Calu3 (cell line): ENCODE data around the gene ARHGEF19. TPM values are rescaled to one million over a fixed set of nuclear protein-coding genes. Genes with fewer than 3 reads are reported as not detected.

Source experiments
- BruUV-seq: library from RNA; stranded (reverse); fragments of 400-500 nt; replicated peaks from 2 replicates; lab custom pipeline; 2021; lab: Mats Ljungman, UMichigan
- CTCF ChIA-PET: fragments of 300-600 bp; sonication (Branson Sonifier 250); formaldehyde crosslinking; loops from one replicate; lab custom pipeline; 2022; ENCODE audit warnings: antibody characterized with exemption; lab: Charles Lee
- DNase-seq: peaks from one replicate; pipeline ENCODE4 v3.0.0; 2022
- H3K27ac Mint-ChIP-seq: one replicate; pipeline ENCODE4 v1.8.0; 2022; ENCODE audit warnings: mixed read lengths; ENCODE audit not compliant: unreplicated experiment
- H3K27me3 Mint-ChIP-seq: one replicate; pipeline ENCODE4 v1.8.0; 2022; ENCODE audit warnings: mixed read lengths; ENCODE audit not compliant: unreplicated experiment
- H3K36me3 Mint-ChIP-seq: one replicate; pipeline ENCODE4 v1.8.0; 2022; ENCODE audit warnings: mild to moderate bottlenecking, moderate library complexity, mixed read lengths; ENCODE audit not compliant: insufficient read depth, unreplicated experiment
- H3K4me1 Mint-ChIP-seq: one replicate; pipeline ENCODE4 v1.8.0; 2022; ENCODE audit warnings: mild to moderate bottlenecking, low read depth, mixed read lengths; ENCODE audit not compliant: unreplicated experiment
- H3K4me3 Mint-ChIP-seq: one replicate; pipeline ENCODE4 v1.8.0; 2022; ENCODE audit warnings: mild to moderate bottlenecking, low read depth, moderate library complexity, mixed read lengths; ENCODE audit not compliant: unreplicated experiment
- H3K9me3 Mint-ChIP-seq: one replicate; pipeline ENCODE4 v1.8.0; 2022; ENCODE audit warnings: low read depth, mixed read lengths; ENCODE audit not compliant: unreplicated experiment
- intact Hi-C: fragments of 100-400 bp; cut with micrococcal nuclease; formaldehyde crosslinking; loops from one replicate; pipeline ENCODE4 v1.10.0; 2022; ENCODE audit not compliant: unreplicated experiment
- total RNA-seq: library from RNA; stranded (reverse); gene quantifications from 2 replicates; pipeline ENCODE4 v1.2.3, GENCODE V29; 2022
- TF ChIP-seq, protein P1 (sequence below): fragments of 200-600 bp; IDR thresholded peaks from one replicate; pipeline ENCODE4 v1.8.0; 2022; ENCODE audit warnings: antibody characterized with exemption; ENCODE audit not compliant: unreplicated experiment

ARHGEF19 gene
- total RNA-seq, 1 experiment from 2014 or later, result 17.2 TPM

DNA sequence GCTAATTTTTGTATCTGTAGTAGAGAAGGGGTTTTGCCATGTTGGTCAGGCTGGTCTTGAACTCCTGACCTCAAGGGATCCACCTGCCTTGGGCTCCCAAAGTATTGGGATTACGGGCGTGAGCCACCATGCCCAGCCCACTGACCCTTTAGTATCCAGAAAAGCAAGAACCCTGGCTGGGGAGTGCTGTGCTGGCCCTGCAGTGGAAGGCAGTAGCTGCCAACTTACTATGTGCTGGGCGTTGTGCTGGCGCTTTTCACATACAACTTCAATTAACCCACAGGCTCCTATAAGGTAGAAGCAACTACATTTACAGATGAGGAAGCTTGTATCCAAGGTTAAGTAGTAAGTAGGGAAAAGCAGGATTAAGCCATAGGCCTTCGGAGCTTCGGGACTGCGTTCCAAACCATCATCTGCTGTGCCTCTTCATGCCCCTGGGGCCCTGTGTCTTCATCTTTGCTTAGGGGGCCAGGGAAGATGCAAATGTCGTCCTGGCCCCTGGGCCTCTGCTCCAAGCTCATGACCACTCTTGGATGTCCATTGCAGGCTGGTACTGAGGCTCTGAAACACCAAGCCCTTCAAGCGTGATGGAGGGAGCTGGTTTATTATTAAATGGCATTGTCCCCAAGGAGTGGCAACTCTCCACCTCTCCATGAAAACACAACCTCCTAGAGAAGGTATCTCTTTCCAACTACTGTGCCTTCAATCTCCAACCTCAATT lies 33.2 kb upstream of the ARHGEF19 start:
- no TSS peak for BruUV-seq
- Mint-ChIP-seq H3K27me3 (no peaks in the 10 kb centered on the region), H3K4me1 (peaks cover 26% of the 10 kb centered on the region), H3K4me3 (no peak overlapping the region), H3K9me3 (no peaks in the 10 kb centered on the region), H3K36me3 (peaks cover 27% of the 10 kb centered on the region), H3K27ac (no peak overlapping the region)
- CTCF ChIA-PET, result interaction anchor here (0.7 to 1.2 kb wide), 3 partner anchors 29 to 70 kb away, joined by 3 read pairs; no protein-coding TSS in a partner anchor
- intact Hi-C loops, result loop anchor here (2.0 kb wide), 1 partner anchor 167 kb away; no protein-coding TSS in a partner anchor
- TF ChIP-seq, protein P1, sequence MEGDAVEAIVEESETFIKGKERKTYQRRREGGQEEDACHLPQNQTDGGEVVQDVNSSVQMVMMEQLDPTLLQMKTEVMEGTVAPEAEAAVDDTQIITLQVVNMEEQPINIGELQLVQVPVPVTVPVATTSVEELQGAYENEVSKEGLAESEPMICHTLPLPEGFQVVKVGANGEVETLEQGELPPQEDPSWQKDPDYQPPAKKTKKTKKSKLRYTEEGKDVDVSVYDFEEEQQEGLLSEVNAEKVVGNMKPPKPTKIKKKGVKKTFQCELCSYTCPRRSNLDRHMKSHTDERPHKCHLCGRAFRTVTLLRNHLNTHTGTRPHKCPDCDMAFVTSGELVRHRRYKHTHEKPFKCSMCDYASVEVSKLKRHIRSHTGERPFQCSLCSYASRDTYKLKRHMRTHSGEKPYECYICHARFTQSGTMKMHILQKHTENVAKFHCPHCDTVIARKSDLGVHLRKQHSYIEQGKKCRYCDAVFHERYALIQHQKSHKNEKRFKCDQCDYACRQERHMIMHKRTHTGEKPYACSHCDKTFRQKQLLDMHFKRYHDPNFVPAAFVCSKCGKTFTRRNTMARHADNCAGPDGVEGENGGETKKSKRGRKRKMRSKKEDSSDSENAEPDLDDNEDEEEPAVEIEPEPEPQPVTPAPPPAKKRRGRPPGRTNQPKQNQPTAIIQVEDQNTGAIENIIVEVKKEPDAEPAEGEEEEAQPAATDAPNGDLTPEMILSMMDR, result no peak
- DNase-seq, result no peak

DNA sequence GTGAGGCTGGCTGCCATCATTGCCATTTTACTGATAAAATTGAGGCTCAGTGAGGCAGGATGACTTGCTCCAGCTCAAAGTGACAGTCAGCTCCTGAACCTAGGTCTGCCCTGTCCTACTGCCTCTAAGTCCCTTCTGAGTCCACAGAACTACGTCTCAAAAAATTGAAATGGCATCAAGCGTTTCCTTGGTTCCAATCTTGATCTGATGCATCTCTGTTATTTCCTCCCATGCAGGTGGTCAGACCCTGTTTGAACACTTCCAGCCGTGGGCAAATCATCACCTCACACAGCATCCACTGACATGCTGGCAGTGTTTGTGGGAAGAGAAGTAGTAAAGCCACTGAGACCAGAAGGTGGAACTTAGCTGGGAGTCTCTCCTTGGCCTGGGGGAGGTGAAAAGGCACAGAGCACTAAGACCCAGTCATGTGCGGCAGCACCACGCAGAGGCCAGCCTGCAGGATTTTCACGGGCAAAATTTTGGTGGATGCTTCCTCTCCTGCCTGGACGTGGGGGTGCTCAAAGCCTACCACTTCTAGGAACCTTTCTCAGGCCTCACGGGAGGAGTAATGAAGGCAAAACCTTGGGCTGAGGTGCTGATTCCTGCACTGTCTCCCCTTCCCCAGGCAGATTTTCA lies 32.3 kb upstream of the ARHGEF19 start:
- intact Hi-C loops, result loop anchor here (2.0 to 5.0 kb wide), 2 partner anchors 37 to 166 kb away; no protein-coding TSS in a partner anchor

DNA sequence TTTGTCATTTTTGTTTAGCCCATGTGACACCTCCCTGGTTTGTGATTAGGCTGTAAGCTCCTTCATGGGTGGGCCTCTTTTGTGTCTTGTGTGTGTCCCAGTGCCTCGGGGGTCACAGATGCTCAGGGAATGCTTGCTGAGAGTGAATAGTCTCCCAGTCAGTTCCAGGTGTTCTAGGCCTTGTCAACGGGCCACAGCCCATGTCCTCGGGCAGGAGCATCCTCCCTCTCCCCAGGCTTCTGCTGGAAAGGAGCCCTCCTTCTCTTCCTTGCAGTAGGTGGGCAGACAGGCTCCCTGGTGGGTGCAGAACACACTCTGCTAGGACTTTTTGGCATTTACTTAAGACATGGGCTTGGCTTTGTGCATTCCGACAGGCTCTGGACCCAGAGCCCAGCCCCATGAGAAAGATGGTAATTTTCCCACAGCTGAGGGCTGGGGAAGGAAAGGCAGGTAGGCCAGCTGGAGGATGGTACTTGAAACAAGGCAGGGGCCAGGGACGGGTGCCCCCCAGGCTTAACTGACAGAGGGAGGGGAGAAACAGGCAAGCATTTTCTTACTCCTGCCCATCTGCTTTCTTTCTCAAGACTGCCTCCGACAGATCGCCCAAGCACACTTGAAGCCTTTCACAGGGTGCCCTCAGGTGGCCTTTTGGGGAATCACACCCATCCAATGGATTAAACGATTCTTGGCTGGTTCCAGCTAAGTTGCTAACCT lies 31.6 kb upstream of the ARHGEF19 start:
- intact Hi-C loops, result loop anchor here (2.0 to 5.0 kb wide), 2 partner anchors 37 to 165 kb away; no protein-coding TSS in a partner anchor
- peak; percentile 71 for DNase-seq
- Mint-ChIP-seq H3K4me3 (no peak overlapping the region), H3K27ac (no peak overlapping the region), H3K9me3 (no peaks in the 10 kb centered on the region), H3K36me3 (peaks cover 18% of the 10 kb centered on the region), H3K27me3 (no peaks in the 10 kb centered on the region), H3K4me1 (peaks cover 17% of the 10 kb centered on the region)
- BruUV-seq, result no TSS peak
- CTCF ChIA-PET, result interaction anchor here (0.6 to 1.5 kb wide), 4 partner anchors 27 to 165 kb away, joined by 3 to 6 read pairs (median 4); no protein-coding TSS in a partner anchor
- TF ChIP-seq, protein P1, result peak; percentile 63

More for the DNA sequence above, 32.3 kb upstream of the ARHGEF19 start:
- CTCF ChIA-PET, result interaction anchor here (0.6 to 1.5 kb wide), 4 partner anchors 28 to 165 kb away, joined by 3 to 6 read pairs (median 4); no protein-coding TSS in a partner anchor
- Mint-ChIP-seq H3K4me1 (peaks cover 24% of the 10 kb centered on the region), H3K36me3 (peaks cover 25% of the 10 kb centered on the region), H3K4me3 (no peak overlapping the region), H3K9me3 (no peaks in the 10 kb centered on the region), H3K27me3 (no peaks in the 10 kb centered on the region), H3K27ac (no peak overlapping the region)
- no peak for DNase-seq
- TF ChIP-seq, protein P1, result no peak
- BruUV-seq, result no TSS peak

DNA sequence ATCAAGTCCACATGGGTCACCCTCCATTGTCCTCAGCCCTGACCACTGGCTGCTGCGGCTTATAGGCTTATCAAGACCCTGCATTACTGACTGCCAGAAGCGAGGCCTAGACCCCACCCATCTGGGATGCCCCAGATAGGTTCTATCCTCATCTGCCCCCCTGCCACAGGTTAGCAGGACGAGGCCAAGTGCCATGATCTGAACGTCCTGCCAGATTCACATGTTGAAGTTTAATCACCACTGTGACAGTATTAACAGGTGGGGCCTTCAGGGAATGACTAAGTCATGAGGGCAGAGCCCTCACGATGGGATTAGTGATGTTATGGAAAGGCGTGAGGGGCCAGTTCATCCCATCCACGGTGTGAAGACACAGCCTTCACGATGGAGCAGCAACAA lies 30.8 kb upstream of the ARHGEF19 start:
- no peak overlapping the region for H3K27ac Mint-ChIP-seq
- BruUV-seq, result no TSS peak
- no peak overlapping the region for H3K4me3 Mint-ChIP-seq

More for the DNA sequence above, 30.8 kb upstream of the ARHGEF19 start:
- no peak for DNase-seq
- Mint-ChIP-seq H3K9me3 (no peaks in the 10 kb centered on the region), H3K4me1 (peaks cover 8% of the 10 kb centered on the region), H3K36me3 (peaks cover 11% of the 10 kb centered on the region), H3K27me3 (no peaks in the 10 kb centered on the region)
- CTCF ChIA-PET, result no interaction called here
- intact Hi-C loops, result loop anchor here (5.0 kb wide), 1 partner anchor 36 kb away; no protein-coding TSS in a partner anchor
- TF ChIP-seq, protein P1, result no peak
